Activated CD8-positive, alpha-beta T cell treated with anti-CD3 and anti-CD28 coated beads for 36 hours (primary cell): Measurements from ENCODE around the gene ARHGEF28. TPM values are rescaled to one million over a fixed set of nuclear protein-coding genes. Genes with fewer than 3 reads are reported as not detected.

Source experiments
- ATAC-seq: fragments of 200-7000 bp; cut with Tn5 transposase; one replicate; pipeline ENCODE4 v1.10.0; 2021; ENCODE audit warnings: mild to moderate bottlenecking, moderate library complexity
- CTCF ChIA-PET: fragments of 350-600 bp; sonication (Branson Sonifier 250); formaldehyde crosslinking; loops from one replicate; lab custom pipeline; 2021; ENCODE audit warnings: antibody characterized with exemption; lab: Charles Lee
- POLR2A ChIA-PET: fragments of 350-600 bp; sonication (Branson Sonifier 250); formaldehyde crosslinking; loops from one replicate; lab custom pipeline; 2021; ENCODE audit warnings: antibody characterized with exemption; lab: Charles Lee
- DNase-seq: peaks from one replicate; pipeline ENCODE4 v3.0.0-alpha.2; 2020
- H3K27ac Mint-ChIP-seq: one replicate; pipeline ENCODE4 v1.8.0; 2021; ENCODE audit warnings: mild to moderate bottlenecking, mixed read lengths
- H3K27me3 Mint-ChIP-seq: one replicate; pipeline ENCODE4 v1.8.0; 2021; ENCODE audit warnings: mixed read lengths
- H3K36me3 Mint-ChIP-seq: one replicate; pipeline ENCODE4 v1.8.0; 2021; ENCODE audit warnings: low read depth, mixed read lengths
- H3K4me1 Mint-ChIP-seq: one replicate; pipeline ENCODE4 v1.8.0; 2021; ENCODE audit warnings: low read depth, mixed read lengths
- H3K4me3 Mint-ChIP-seq: one replicate; pipeline ENCODE4 v1.8.0; 2021; ENCODE audit warnings: mild to moderate bottlenecking, moderate library complexity, mixed read lengths
- H3K9me3 Mint-ChIP-seq: one replicate; pipeline ENCODE4 v1.8.0; 2021; ENCODE audit warnings: mixed read lengths
- CTCF ChIP-seq: fragments of 200-600 bp; IDR thresholded peaks from one replicate; pipeline ENCODE4 v1.8.0; 2022; ENCODE audit warnings: antibody characterized with exemption, mild to moderate bottlenecking
- intact Hi-C: fragments of 100-400 bp; cut with micrococcal nuclease; formaldehyde crosslinking; loops from one replicate; pipeline ENCODE4 v1.10.0; 2022
- total RNA-seq, 2 experiments: library from RNA; stranded (reverse); gene quantifications; one replicate each; pipeline ENCODE4 v1.2.3, GENCODE V29; 2021

Gene ARHGEF28
- total RNA-seq, 2 experiments from 2014 or later: 0.05 TPM; not detected in 1

GRCh38 chr5:73764586-73764985, 138.6 kb downstream of the ARHGEF28 start:
- CTCF ChIA-PET: interaction anchor here (1.3 kb wide), 1 partner anchor 28 kb away, joined by 4 read pairs; no protein-coding TSS in a partner anchor

GRCh38 chr5:73764996-73765395, 139.0 kb downstream of the ARHGEF28 start:
- H3K36me3 Mint-ChIP-seq: no peaks in the 10 kb centered on the region
- ATAC-seq: no peak
- no peak for TF ChIP-seq CTCF
- peaks cover 1% of the 10 kb centered on the region for H3K27me3 Mint-ChIP-seq
- ChIA-PET POLR2A (no interaction called here), CTCF (interaction anchor here (1.3 kb wide), 1 partner anchor 27 kb away, joined by 4 read pairs; no protein-coding TSS in a partner anchor)
- no peak overlapping the region for H3K27ac Mint-ChIP-seq
- DNase-seq: no peak
- intact Hi-C loops: no loop called here
- no peak overlapping the region for H3K4me3 Mint-ChIP-seq
- H3K9me3 Mint-ChIP-seq: peaks cover 7% of the 10 kb centered on the region
- H3K4me1 Mint-ChIP-seq: no peaks in the 10 kb centered on the region

More at GRCh38 chr5:73764586-73764985, 138.6 kb downstream of the ARHGEF28 start:
- Mint-ChIP-seq H3K4me1 (no peaks in the 10 kb centered on the region), H3K4me3 (no peak overlapping the region), H3K27ac (no peak overlapping the region), H3K36me3 (no peaks in the 10 kb centered on the region), H3K27me3 (peaks cover 1% of the 10 kb centered on the region), H3K9me3 (peaks cover 7% of the 10 kb centered on the region)
- no peak for TF ChIP-seq CTCF
- POLR2A ChIA-PET: no interaction called here
- DNase-seq (no peak), ATAC-seq (no peak)
- intact Hi-C loops: no loop called here

DNA sequence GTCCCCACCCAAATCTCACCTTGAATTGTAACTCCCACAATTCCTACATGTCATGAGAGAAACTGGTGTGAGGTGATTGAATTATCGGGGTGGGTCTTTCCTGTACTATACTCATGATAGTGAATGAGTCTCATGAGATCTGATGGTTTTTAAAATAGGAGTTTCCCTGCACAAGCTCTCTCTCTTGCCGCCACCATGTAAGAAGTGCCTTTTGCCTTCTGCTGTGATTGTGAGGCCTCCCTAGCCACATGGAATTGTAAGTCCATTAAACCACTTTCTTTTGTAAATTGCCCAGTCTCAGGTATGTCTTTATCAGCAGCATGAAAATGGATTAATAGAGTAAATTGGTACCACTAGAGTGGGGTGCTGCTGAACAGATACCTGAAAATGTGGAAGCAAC, 140.9 kb downstream of the ARHGEF28 start:
- H3K9me3 Mint-ChIP-seq: peaks cover 7% of the 10 kb centered on the region
- H3K4me1 Mint-ChIP-seq: no peaks in the 10 kb centered on the region
- DNase-seq: no peak
- peaks cover 1% of the 10 kb centered on the region for H3K27me3 Mint-ChIP-seq
- no peak overlapping the region for H3K27ac Mint-ChIP-seq
- H3K36me3 Mint-ChIP-seq: no peaks in the 10 kb centered on the region
- ChIA-PET POLR2A (no interaction called here), CTCF (interaction anchor here (1.1 kb wide), 1 partner anchor 170 kb away, joined by 3 read pairs; no protein-coding TSS in a partner anchor)
- intact Hi-C loops: no loop called here
- no peak overlapping the region for H3K4me3 Mint-ChIP-seq
- no peak for TF ChIP-seq CTCF
- no peak for ATAC-seq

GRCh38 chr5:73770172-73771025, 144.4 kb downstream of the ARHGEF28 start:
- no peaks in the 10 kb centered on the region for H3K27me3 Mint-ChIP-seq
- no peak for ATAC-seq
- POLR2A ChIA-PET: no interaction called here
- intact Hi-C loops: no loop called here
- H3K27ac Mint-ChIP-seq: no peak overlapping the region
- DNase-seq: no peak
- TF ChIP-seq CTCF: no peak
- CTCF ChIA-PET: interaction anchor here (0.6 to 1.0 kb wide), 2 partner anchors 179 to 204 kb away, joined by 3 read pairs; no protein-coding TSS in a partner anchor
- H3K36me3 Mint-ChIP-seq: no peaks in the 10 kb centered on the region
- H3K4me1 Mint-ChIP-seq: no peaks in the 10 kb centered on the region
- H3K4me3 Mint-ChIP-seq: no peak overlapping the region
- H3K9me3 Mint-ChIP-seq: peaks cover 7% of the 10 kb centered on the region

- H3K36me3 Mint-ChIP-seq: no peaks in the 10 kb centered on the region
- DNase-seq (no peak), ATAC-seq (no peak)
- ChIA-PET CTCF (no interaction called here), POLR2A (no interaction called here)
- no peak overlapping the region for H3K4me3 Mint-ChIP-seq
- H3K27me3 Mint-ChIP-seq: peaks cover 1% of the 10 kb centered on the region
- no peak for TF ChIP-seq CTCF
- intact Hi-C loops: no loop called here
- H3K9me3 Mint-ChIP-seq: no peaks in the 10 kb centered on the region
- H3K27ac Mint-ChIP-seq: no peak overlapping the region
- H3K4me1 Mint-ChIP-seq: no peaks in the 10 kb centered on the region
These were observed 148.9 kb downstream of the ARHGEF28 start for GRCh38 chr5:73774924-73775323.
